Measurements from ENCODE around the gene UBAC1.

DNA sequence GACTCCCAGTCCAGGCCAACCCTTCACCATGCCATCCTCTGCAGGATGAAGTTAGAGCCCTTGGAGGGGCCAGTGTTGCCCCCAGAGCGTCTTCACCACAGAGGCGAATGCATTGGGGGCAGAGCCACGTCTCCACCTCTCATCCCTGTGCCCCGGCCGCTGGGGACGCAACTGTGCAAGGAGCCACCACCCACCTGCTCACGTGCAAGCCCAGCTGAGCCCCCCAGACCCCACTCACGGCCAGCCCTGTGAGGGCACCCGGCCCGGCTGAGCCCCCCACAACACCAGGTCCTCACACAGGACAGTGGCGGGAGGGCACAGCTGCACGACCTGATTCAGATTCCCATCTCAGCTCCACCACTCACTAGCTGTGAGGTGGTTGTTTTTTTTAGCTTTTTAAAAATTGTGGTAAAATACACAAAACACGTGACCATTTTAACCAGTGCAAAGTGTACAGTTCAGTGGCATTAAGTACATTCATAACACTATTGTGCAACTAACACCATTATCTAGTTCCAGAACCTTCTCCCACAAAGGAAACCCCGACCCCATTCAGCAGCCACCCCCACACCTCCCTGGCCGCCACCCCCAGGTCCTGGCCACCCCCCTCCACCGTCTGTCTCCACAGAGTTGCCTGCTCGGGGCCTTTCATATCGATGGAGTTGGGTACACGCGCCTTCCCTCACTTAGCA lies 33.5 kb upstream of the UBAC1 start:
- TF ChIP-seq, protein P1, sequence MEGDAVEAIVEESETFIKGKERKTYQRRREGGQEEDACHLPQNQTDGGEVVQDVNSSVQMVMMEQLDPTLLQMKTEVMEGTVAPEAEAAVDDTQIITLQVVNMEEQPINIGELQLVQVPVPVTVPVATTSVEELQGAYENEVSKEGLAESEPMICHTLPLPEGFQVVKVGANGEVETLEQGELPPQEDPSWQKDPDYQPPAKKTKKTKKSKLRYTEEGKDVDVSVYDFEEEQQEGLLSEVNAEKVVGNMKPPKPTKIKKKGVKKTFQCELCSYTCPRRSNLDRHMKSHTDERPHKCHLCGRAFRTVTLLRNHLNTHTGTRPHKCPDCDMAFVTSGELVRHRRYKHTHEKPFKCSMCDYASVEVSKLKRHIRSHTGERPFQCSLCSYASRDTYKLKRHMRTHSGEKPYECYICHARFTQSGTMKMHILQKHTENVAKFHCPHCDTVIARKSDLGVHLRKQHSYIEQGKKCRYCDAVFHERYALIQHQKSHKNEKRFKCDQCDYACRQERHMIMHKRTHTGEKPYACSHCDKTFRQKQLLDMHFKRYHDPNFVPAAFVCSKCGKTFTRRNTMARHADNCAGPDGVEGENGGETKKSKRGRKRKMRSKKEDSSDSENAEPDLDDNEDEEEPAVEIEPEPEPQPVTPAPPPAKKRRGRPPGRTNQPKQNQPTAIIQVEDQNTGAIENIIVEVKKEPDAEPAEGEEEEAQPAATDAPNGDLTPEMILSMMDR (IDR thresholded peaks at IDR 0.05): no peak
- no peak for TF ChIP-seq EP300 (IDR thresholded peaks at IDR 0.05)
- TF ChIP-seq POLR2A (IDR thresholded peaks at IDR 0.05): no peak
